ENCODE measurements around the gene STK11.
A peak's percentile ranks its signal among the peaks of the same experiment; 100 is the strongest.
"Not testable (repeated sequence)": the region's sequence is repeated elsewhere in the genome, so short reads cannot be mapped to it uniquely, and the experiment has no call there.

The STK11 gene

DNA sequence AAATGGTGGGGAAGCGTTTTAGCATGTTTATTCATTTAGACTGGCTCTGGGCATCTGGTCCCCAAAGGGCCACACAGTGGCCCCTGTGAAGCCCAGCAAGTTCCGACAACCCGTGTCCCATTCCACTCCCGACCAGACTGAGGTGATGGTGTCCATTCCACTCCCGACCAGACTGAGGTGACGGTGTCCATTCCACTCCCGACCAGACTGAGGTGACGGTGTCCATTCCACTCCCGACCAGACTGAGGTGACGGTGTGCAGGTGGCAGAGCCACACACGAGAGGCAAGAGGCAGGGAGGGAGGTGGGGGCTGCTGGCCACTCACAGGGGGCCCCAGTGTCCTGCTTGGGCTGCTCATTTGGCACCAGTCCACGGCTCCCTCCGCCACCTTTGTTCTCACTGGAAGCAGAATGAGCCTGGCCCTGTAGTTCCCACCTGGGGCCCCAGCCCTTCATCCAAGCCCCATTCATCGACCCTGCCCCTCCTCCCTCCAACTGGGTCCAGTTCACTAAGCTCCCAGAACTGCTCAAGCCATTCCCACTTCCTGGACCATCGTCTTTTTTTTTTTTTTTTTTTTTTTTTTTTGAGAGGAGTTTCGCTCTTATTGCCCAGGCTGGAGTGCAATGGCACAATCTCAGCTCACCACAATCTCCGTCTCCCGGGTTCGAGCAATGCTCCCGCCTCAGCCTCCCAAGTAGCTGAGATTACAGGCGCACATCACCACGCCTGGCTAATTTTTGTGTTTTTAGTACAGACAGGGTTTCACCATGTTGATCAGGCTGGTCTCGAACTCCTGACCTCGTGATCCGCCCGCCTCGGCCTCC, 40.9 kb downstream of the STK11 start:
- H3K27ac ChIP-seq (ENCODE audit: low read length); H3K9me3 ChIP-seq (ENCODE audit: control insufficient read depth in 1 of 2, low read length in 2 of 2); H3K36me3 ChIP-seq (ENCODE audit: control insufficient read depth in 1 of 2, insufficient read depth in 2 of 2, low read length in 2 of 2); H3K27me3 ChIP-seq (ENCODE audit: low read depth, low read length); H3K4me3 ChIP-seq (ENCODE audit: low read depth in 1 of 2, low read length in 2 of 2): not testable (repeated sequence)
- H3K4me1 ChIP-seq (ENCODE audit: control insufficient read depth in 1 of 2, insufficient read depth in 2 of 2, low read length in 2 of 2) = peaks cover 7 to 49% of the 10 kb centered on the region in 2 donors

DNA sequence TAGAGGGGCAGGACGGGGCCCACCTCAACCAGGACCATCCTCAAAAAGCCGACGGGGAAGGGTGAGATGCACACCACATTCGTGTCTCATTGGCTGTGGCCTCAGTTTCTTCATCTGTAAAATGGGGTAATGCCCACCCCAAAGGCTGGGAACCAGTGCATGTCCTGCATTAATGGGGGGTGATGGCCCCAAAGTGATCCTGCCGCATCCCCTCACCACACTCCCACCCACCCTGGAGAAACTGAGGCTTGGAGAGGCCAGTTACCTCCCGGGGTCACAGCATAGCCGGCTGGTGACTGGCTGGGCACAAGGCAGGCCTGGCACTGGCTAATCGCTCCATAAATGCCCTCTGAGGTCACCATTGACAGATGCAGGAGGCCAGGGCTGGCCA, 42.2 kb downstream of the STK11 start:
- H3K9me3 ChIP-seq (ENCODE audit: control insufficient read depth in 1 of 2, low read length in 2 of 2) = no peaks in the 10 kb centered on the region
- peak overlapping the region; percentile 75 for H3K27ac ChIP-seq (ENCODE audit: low read length)
- H3K4me1 ChIP-seq (ENCODE audit: control insufficient read depth in 1 of 2, insufficient read depth in 2 of 2, low read length in 2 of 2) = peaks cover 7 to 42% of the 10 kb centered on the region in 2 donors
- H3K4me3 ChIP-seq (ENCODE audit: low read depth in 1 of 2, low read length in 2 of 2) = peak overlapping the region in 1 of 2 donors; percentile 71
- H3K36me3 ChIP-seq (ENCODE audit: control insufficient read depth in 1 of 2, insufficient read depth in 2 of 2, low read length in 2 of 2) = peaks cover 5 to 11% of the 10 kb centered on the region in 2 donors
- H3K27me3 ChIP-seq (ENCODE audit: low read depth, low read length) = no peaks in the 10 kb centered on the region

DNA sequence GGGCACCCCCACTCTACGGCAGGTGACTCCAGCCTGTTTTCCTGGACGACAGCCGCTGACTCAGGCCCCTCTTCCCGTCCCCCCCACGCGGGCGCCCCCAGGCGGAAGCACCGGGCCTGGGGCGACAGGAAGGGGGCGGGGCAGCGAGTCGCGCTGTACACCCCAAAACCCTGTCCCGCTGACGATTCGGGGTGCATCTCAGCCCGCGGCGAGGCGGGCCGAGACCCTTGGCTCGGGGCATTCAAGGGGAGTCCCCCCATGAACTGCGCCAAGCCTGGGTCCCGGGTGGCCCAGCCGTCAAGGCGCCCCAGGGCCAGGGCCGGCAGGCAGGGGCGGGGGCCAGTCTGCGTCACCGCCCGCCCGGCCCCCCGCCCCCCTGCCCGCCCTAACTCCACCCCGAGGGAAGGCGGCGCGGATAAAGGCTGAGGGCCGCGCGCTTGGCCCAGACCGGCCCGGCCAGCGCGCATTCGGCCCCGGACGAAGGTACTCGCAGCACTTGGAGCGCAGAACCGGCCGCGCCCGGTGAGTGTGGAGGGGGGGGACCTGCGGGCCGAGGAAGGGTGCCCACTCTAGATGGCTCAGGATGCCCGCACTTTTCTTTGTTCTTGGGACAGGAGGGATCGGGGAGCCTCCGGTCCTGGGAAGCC, 42.7 kb downstream of the STK11 start, which contains the start of gene MIDN:
TSS of gene MIDN (plus strand) at position 445 of the 647 bp plus-strand sequence. CDS start 1,714 bp downstream, outside the sequence.
- Histone ChIP-seq H3K36me3 (ENCODE audit: control insufficient read depth in 1 of 2, insufficient read depth in 2 of 2, low read length in 2 of 2) (peaks cover 5 to 11% of the 10 kb centered on the region in 2 donors), H3K27ac (ENCODE audit: low read length) (peak within 1 kb of the TSS; percentile 75), H3K4me3 (ENCODE audit: low read depth in 1 of 2, low read length in 2 of 2) (peak within 1 kb of the TSS; percentile 55 to 71), H3K4me1 (ENCODE audit: control insufficient read depth in 1 of 2, insufficient read depth in 2 of 2, low read length in 2 of 2) (peaks cover 7 to 37% of the 10 kb centered on the region in 2 donors), H3K9me3 (ENCODE audit: control insufficient read depth in 1 of 2, low read length in 2 of 2) (no peaks in the 10 kb centered on the region), H3K27me3 (ENCODE audit: low read depth, low read length) (no peaks in the 10 kb centered on the region)

DNA sequence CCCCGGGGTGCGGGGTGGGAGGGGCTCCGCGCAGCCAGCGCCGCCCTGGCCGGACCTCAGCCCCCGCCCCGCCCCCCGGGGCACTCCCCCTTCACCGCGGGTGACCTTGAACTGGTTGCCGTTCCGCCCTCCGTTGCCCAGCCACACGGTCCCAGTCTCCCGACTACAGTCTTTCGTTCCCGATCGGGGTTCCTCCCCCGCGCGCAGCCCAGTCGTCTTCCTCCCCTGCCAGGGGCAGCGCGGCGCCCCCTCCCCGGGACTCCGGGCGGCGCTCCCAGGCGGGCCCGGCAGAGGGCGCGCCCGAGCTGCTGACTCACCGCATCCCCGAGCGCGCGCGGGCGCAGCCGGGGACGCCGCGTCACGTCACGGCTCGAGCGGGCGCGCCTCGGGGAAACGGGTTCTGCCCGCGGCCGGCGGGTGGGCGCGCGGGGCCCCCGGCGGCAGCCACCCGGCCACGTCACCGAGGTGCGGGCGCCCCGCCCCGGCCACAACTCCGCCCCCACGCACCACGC, 43.3 kb downstream of the STK11 start:
- peak overlapping the region; percentile 55 to 71 for H3K4me3 ChIP-seq (ENCODE audit: low read depth in 1 of 2, low read length in 2 of 2)
- no peaks in the 10 kb centered on the region for H3K9me3 ChIP-seq (ENCODE audit: control insufficient read depth in 1 of 2, low read length in 2 of 2)
- H3K36me3 ChIP-seq (ENCODE audit: control insufficient read depth in 1 of 2, insufficient read depth in 2 of 2, low read length in 2 of 2) = peaks cover 5 to 15% of the 10 kb centered on the region in 2 donors
- peaks cover 2 to 34% of the 10 kb centered on the region in 2 donors for H3K4me1 ChIP-seq (ENCODE audit: control insufficient read depth in 1 of 2, insufficient read depth in 2 of 2, low read length in 2 of 2)
- H3K27me3 ChIP-seq (ENCODE audit: low read depth, low read length) = no peaks in the 10 kb centered on the region
- H3K27ac ChIP-seq (ENCODE audit: low read length) = peak overlapping the region; percentile 67

DNA sequence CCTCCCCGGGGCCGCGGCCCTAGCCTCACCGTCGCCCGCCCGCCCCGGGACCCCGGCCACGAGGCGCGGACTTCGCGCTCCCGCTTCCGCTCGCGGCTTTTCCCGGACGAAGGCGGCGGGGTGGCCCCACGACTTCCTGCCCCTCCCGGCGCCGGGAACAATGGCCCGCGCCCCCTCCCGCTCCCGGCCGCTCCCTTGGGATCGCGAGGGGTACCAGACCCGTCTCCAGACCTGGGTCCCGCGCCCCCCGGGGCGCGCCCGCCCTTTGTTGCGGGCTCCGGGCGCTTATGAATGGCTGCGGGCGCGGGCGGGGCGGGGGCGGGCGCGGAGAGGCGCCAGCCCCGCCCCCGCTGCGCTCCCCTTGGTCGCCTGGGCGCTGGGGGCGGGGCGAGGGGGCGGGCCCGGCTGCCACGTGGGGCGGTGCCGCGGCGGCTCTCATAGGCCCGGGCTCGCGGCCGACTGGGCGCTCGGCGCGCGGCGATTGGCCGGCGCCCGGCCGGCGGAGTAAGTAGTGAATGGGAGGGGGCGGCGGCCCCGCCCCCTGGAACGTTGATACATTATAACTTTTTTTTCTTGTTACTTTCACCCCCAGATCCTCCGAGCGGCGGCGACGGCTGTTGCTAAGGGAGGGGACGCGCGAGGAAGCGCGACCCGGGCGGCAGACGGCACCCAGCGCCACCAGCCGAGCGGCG, 43.9 kb downstream of the STK11 start:
- Histone ChIP-seq H3K9me3 (ENCODE audit: control insufficient read depth in 1 of 2, low read length in 2 of 2) (no peaks in the 10 kb centered on the region), H3K4me3 (ENCODE audit: low read depth in 1 of 2, low read length in 2 of 2) (peak overlapping the region; percentile 33 to 93), H3K27ac (ENCODE audit: low read length) (no peak overlapping the region), H3K36me3 (ENCODE audit: control insufficient read depth in 1 of 2, insufficient read depth in 2 of 2, low read length in 2 of 2) (peaks cover 9 to 21% of the 10 kb centered on the region in 2 donors), H3K27me3 (ENCODE audit: low read depth, low read length) (no peaks in the 10 kb centered on the region), H3K4me1 (ENCODE audit: control insufficient read depth in 1 of 2, insufficient read depth in 2 of 2, low read length in 2 of 2) (peaks cover 6 to 34% of the 10 kb centered on the region in 2 donors)

DNA sequence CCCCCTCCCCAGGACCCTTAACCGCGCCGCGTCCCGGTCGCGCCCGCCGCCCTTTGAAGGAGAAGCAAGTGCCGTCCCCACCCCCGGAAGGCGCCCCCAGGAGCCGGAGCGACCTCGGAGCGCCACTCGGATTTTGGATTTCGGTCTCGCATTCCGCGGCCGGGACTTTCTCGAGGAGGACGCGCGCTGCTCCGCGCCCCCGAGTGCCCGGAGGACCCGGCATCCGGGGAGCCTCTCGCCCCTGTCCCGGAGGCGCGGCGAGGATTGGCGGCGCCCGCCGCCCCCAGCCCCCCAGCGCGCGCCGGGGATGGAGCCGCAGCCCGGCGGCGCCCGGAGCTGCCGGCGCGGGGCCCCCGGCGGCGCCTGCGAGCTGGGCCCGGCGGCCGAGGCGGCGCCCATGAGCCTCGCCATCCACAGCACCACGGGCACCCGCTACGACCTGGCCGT, 44.4 kb downstream of the STK11 start:
- H3K36me3 ChIP-seq (ENCODE audit: control insufficient read depth in 1 of 2, insufficient read depth in 2 of 2, low read length in 2 of 2) = peaks cover 14 to 26% of the 10 kb centered on the region in 2 donors
- H3K4me1 ChIP-seq (ENCODE audit: control insufficient read depth in 1 of 2, insufficient read depth in 2 of 2, low read length in 2 of 2) = peaks cover 7 to 34% of the 10 kb centered on the region in 2 donors
- no peaks in the 10 kb centered on the region for H3K27me3 ChIP-seq (ENCODE audit: low read depth, low read length)
- no peaks in the 10 kb centered on the region for H3K9me3 ChIP-seq (ENCODE audit: control insufficient read depth in 1 of 2, low read length in 2 of 2)
- no peak overlapping the region for H3K27ac ChIP-seq (ENCODE audit: low read length)
- H3K4me3 ChIP-seq (ENCODE audit: low read depth in 1 of 2, low read length in 2 of 2) = peak overlapping the region; percentile 33 to 93

DNA sequence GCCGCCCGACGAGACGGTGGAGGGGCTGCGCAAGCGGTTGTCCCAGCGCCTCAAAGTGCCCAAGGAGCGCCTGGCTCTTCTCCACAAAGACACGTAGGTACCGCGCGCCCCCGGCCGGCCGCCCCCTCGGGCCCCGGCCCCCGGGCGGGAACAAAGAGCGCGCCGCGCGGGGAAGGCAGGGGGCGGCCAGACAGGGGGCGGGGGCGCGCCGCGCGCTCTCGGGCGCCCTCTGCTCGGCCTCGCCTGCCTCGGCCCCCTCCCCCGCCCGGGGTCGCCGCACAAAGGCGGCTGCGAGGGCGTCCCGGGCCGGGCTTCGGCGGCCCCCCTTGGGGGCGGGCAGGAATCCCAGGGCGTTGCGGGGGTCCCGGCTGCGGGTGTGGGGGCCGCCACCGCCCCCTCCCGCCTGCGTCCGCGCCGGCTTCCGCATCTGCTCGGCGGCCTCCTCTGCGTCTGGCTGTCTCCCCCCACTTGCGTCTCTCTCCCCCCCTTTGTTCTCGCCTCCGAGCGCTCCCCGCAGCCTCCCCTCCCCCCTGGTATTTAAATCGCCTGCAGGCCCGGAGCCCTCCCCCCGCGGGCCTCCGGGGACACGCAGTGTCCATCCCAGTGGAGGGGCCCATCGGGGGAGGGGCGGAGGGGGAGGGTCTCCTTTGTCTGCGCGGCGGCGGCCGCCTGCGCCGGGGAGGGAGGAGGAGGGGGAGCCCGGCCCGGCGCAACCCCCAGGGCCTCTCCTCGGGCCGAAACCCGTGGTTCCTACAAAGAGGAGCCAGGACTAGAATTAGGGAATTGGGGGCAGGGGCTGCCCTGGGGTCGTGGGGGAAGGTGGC, 45.1 kb downstream of the STK11 start:
- H3K4me3 ChIP-seq (ENCODE audit: low read depth in 1 of 2, low read length in 2 of 2) = peak overlapping the region; percentile 77 to 93
- peaks cover 21 to 32% of the 10 kb centered on the region in 2 donors for H3K36me3 ChIP-seq (ENCODE audit: control insufficient read depth in 1 of 2, insufficient read depth in 2 of 2, low read length in 2 of 2)
- H3K4me1 ChIP-seq (ENCODE audit: control insufficient read depth in 1 of 2, insufficient read depth in 2 of 2, low read length in 2 of 2) = peaks cover 6 to 34% of the 10 kb centered on the region in 2 donors
- no peaks in the 10 kb centered on the region for H3K27me3 ChIP-seq (ENCODE audit: low read depth, low read length)
- no peaks in the 10 kb centered on the region for H3K9me3 ChIP-seq (ENCODE audit: control insufficient read depth in 1 of 2, low read length in 2 of 2)
- peak overlapping the region; percentile 92 for H3K27ac ChIP-seq (ENCODE audit: low read length)

DNA sequence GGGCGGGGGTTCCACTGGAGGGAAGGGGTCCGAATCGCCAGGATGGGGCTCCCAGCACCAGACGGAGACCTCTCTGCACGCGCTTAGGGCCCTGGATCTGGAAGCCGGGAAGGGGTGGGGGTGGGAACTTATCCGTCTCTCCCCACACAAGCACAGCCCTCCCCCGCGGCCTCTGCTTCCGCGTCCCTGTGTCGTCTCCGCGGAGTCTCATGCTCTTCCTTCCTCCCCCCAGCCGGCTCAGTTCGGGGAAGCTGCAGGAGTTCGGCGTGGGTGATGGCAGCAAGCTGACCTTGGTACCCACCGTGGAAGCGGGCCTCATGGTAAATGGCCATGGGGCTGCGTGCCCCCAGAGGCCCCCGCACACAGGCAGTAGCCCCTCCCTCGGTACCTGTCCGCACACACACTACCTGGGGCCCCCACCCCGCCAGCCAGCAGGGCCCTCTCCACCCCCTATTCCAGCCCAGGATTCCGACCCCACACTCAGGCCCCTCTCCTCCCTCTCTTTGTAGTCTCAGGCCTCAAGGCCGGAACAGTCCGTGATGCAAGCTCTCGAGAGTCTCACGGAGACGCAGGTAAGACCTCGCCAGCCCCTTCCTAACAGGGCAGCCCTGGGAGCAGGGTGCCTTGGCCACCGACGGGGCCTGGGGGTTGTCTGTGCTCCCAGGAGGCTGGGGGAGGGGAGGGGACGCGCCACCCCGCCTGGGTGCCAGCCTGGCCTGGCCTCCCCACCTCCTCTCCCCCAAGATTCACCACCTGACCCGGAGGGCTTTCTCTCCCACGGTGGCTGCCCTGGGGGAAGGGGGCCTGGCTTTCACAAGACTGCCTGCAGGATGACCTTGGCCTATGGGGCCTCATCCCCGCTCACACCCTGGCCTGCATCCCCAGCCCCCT, 46.0 kb downstream of the STK11 start:
- peaks cover 26 to 39% of the 10 kb centered on the region in 2 donors for H3K36me3 ChIP-seq (ENCODE audit: control insufficient read depth in 1 of 2, insufficient read depth in 2 of 2, low read length in 2 of 2)
- peak overlapping the region; percentile 92 for H3K27ac ChIP-seq (ENCODE audit: low read length)
- no peaks in the 10 kb centered on the region for H3K9me3 ChIP-seq (ENCODE audit: control insufficient read depth in 1 of 2, low read length in 2 of 2)
- peak overlapping the region; percentile 77 to 93 for H3K4me3 ChIP-seq (ENCODE audit: low read depth in 1 of 2, low read length in 2 of 2)
- peaks cover 6 to 37% of the 10 kb centered on the region in 2 donors for H3K4me1 ChIP-seq (ENCODE audit: control insufficient read depth in 1 of 2, insufficient read depth in 2 of 2, low read length in 2 of 2)
- H3K27me3 ChIP-seq (ENCODE audit: low read depth, low read length) = no peaks in the 10 kb centered on the region

DNA sequence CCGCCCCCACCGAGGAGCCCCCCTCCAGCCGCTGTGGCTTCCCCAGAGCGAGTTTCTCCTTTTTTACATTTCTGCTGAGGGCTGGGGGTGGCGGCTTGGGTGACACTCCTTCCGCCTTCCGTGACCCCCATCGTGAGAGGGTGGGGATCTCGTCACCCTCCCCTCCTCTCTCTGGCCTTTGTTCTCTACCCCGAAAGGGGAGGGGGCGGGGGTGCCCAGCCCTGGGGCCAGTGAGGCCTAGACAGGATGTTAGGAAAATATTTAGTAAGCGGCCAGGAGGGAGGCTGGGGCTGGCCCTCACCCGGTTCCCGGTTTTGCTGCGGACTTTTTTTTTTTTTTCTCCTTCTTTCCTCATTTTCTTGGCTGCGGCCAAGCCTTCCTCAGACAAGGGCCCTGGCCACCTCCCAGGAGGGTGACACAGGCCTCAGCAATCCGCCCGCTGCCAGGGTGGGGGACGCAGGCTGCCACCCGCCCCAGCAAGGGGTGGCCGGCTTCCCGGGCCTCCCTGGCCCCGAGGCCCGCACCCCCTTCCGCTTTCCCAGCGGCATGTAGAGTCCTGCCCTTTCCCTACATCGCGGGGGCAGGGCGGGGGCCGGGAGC, 46.7 kb downstream of the STK11 start:
- H3K36me3 ChIP-seq (ENCODE audit: control insufficient read depth in 1 of 2, insufficient read depth in 2 of 2, low read length in 2 of 2) = peaks cover 28 to 46% of the 10 kb centered on the region in 2 donors
- no peaks in the 10 kb centered on the region for H3K9me3 ChIP-seq (ENCODE audit: control insufficient read depth in 1 of 2, low read length in 2 of 2)
- no peaks in the 10 kb centered on the region for H3K27me3 ChIP-seq (ENCODE audit: low read depth, low read length)
- peak overlapping the region; percentile 92 for H3K27ac ChIP-seq (ENCODE audit: low read length)
- peak overlapping the region; percentile 77 to 93 for H3K4me3 ChIP-seq (ENCODE audit: low read depth in 1 of 2, low read length in 2 of 2)
- H3K4me1 ChIP-seq (ENCODE audit: control insufficient read depth in 1 of 2, insufficient read depth in 2 of 2, low read length in 2 of 2) = peaks cover 6 to 42% of the 10 kb centered on the region in 2 donors
